Mesothelial cell of epicardium (in vitro differentiated cells): Measurements from ENCODE around the gene TMEM80. TPM values are rescaled to one million over a fixed set of nuclear protein-coding genes. Genes with fewer than 3 reads are reported as not detected.

ENCODE experiments used
- DNase-seq, 2 experiments: peaks; one replicate each; pipeline ENCODE4 v3.0.0; 2021; ENCODE audit warnings: low spot score in 2 of 2; ENCODE audit not compliant: unreplicated experiment in 2 of 2
- H3K27ac Mint-ChIP-seq: 2 replicates; pipeline ENCODE4 v1.8.0; 2021; ENCODE audit warnings: mixed read lengths
- H3K27me3 Mint-ChIP-seq: 2 replicates; pipeline ENCODE4 v1.8.0; 2021; ENCODE audit warnings: low read depth, mixed read lengths
- H3K36me3 Mint-ChIP-seq: 2 replicates; pipeline ENCODE4 v1.8.0; 2021; ENCODE audit warnings: mixed read lengths
- H3K4me1 Mint-ChIP-seq: 2 replicates; pipeline ENCODE4 v1.8.0; 2021; ENCODE audit warnings: mixed read lengths
- H3K4me3 Mint-ChIP-seq: 2 replicates; pipeline ENCODE4 v1.8.0; 2021; ENCODE audit warnings: mild to moderate bottlenecking, moderate library complexity, mixed read lengths
- H3K9me3 Mint-ChIP-seq: 2 replicates; pipeline ENCODE4 v1.8.0; 2021; ENCODE audit warnings: mixed read lengths
- CTCF ChIP-seq: fragments of 200-600 bp; sonication (generic); IDR thresholded peaks from one replicate; pipeline ENCODE4 v1.5.0; 2021; ENCODE audit warnings: antibody characterized with exemption; ENCODE audit not compliant: unreplicated experiment
- total RNA-seq: library from RNA; stranded (reverse); gene quantifications from 3 replicates; pipeline ENCODE4 v1.2.1, GENCODE V29; 2021

Gene TMEM80
- total RNA-seq, 1 donor from 2014 or later, result 28.7 TPM

GRCh38 chr11:707817-708420 lies 12.3 kb downstream of the TMEM80 start:
- no peak for TF ChIP-seq CTCF
- Mint-ChIP-seq H3K27me3 (peaks cover 6% of the 10 kb centered on the region), H3K36me3 (peaks cover 2% of the 10 kb centered on the region), H3K4me1 (peaks cover 18% of the 10 kb centered on the region), H3K9me3 (no peaks in the 10 kb centered on the region), H3K27ac (peak overlapping the region; percentile 91), H3K4me3 (peak overlapping the region; percentile 63)
- peak in 1 of 2 experiments; percentile 46 for DNase-seq

GRCh38 chr11:708511-708910 lies 12.9 kb downstream of the TMEM80 start:
- H3K27ac Mint-ChIP-seq, result no peak overlapping the region
- peaks cover 6% of the 10 kb centered on the region for H3K27me3 Mint-ChIP-seq
- peaks cover 18% of the 10 kb centered on the region for H3K4me1 Mint-ChIP-seq
- TF ChIP-seq CTCF, result no peak
- H3K4me3 Mint-ChIP-seq, result no peak overlapping the region
- H3K36me3 Mint-ChIP-seq, result peaks cover 2% of the 10 kb centered on the region
- no peak for DNase-seq
- H3K9me3 Mint-ChIP-seq, result no peaks in the 10 kb centered on the region

- DNase-seq, result peak in 1 of 2 experiments; percentile 36
- H3K27ac Mint-ChIP-seq, result no peak overlapping the region
- TF ChIP-seq CTCF, result no peak
- peaks cover 6% of the 10 kb centered on the region for H3K27me3 Mint-ChIP-seq
- no peaks in the 10 kb centered on the region for H3K9me3 Mint-ChIP-seq
- no peak overlapping the region for H3K4me3 Mint-ChIP-seq
- H3K4me1 Mint-ChIP-seq, result peaks cover 18% of the 10 kb centered on the region
- H3K36me3 Mint-ChIP-seq, result peaks cover 2% of the 10 kb centered on the region
Measured at GRCh38 chr11:709109-709997, 13.7 kb downstream of the TMEM80 start.

- H3K4me3 Mint-ChIP-seq, result no peak overlapping the region
- TF ChIP-seq CTCF, result no peak
Measured at GRCh38 chr11:714436-714835, 18.8 kb downstream of the TMEM80 start.

GRCh38 chr11:719214-720016 lies 23.8 kb downstream of the TMEM80 start:
- no peak for DNase-seq
- no peak overlapping the region for H3K4me3 Mint-ChIP-seq
- peaks cover 23% of the 10 kb centered on the region for H3K36me3 Mint-ChIP-seq
- H3K9me3 Mint-ChIP-seq, result peaks cover 8% of the 10 kb centered on the region
- H3K27ac Mint-ChIP-seq, result no peak overlapping the region
- H3K4me1 Mint-ChIP-seq, result no peaks in the 10 kb centered on the region
- TF ChIP-seq CTCF, result no peak
- H3K27me3 Mint-ChIP-seq, result peaks cover 22% of the 10 kb centered on the region

More at GRCh38 chr11:714436-714835, 18.8 kb downstream of the TMEM80 start:
- H3K9me3 Mint-ChIP-seq, result peaks cover 8% of the 10 kb centered on the region
- H3K36me3 Mint-ChIP-seq, result peaks cover 16% of the 10 kb centered on the region
- peaks cover 3% of the 10 kb centered on the region for H3K27me3 Mint-ChIP-seq
- no peak overlapping the region for H3K27ac Mint-ChIP-seq
- no peak for DNase-seq
- H3K4me1 Mint-ChIP-seq, result peaks cover 3% of the 10 kb centered on the region
